GM20000 (cell line): ENCODE data around the gene HSD3B2.

Experiments used
- DNase-seq: peaks from one replicate; pipeline ENCODE4 v3.0.0; 2012; ENCODE audit warnings: low spot score
- TF ChIP-seq, protein P1 (sequence below): IDR thresholded peaks from 2 replicates; pipeline ENCODE4 v1.5.1; 2012; ENCODE audit warnings: mild to moderate bottlenecking, control low read depth; ENCODE audit errors: extremely low read depth, missing control alignments

The HSD3B2 gene

GRCh38 chr1:119440721-119441307 lies 25.9 kb downstream of the HSD3B2 start:
- TF ChIP-seq, protein P1, sequence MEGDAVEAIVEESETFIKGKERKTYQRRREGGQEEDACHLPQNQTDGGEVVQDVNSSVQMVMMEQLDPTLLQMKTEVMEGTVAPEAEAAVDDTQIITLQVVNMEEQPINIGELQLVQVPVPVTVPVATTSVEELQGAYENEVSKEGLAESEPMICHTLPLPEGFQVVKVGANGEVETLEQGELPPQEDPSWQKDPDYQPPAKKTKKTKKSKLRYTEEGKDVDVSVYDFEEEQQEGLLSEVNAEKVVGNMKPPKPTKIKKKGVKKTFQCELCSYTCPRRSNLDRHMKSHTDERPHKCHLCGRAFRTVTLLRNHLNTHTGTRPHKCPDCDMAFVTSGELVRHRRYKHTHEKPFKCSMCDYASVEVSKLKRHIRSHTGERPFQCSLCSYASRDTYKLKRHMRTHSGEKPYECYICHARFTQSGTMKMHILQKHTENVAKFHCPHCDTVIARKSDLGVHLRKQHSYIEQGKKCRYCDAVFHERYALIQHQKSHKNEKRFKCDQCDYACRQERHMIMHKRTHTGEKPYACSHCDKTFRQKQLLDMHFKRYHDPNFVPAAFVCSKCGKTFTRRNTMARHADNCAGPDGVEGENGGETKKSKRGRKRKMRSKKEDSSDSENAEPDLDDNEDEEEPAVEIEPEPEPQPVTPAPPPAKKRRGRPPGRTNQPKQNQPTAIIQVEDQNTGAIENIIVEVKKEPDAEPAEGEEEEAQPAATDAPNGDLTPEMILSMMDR, result no peak
- DNase-seq, result no peak

GRCh38 chr1:119442756-119443155 lies 27.8 kb downstream of the HSD3B2 start:
- DNase-seq, result no peak
- TF ChIP-seq, protein P1, result no peak

- TF ChIP-seq, protein P1, result no peak
Observed at GRCh38 chr1:119446321-119446720, 31.4 kb downstream of the HSD3B2 start.

DNA sequence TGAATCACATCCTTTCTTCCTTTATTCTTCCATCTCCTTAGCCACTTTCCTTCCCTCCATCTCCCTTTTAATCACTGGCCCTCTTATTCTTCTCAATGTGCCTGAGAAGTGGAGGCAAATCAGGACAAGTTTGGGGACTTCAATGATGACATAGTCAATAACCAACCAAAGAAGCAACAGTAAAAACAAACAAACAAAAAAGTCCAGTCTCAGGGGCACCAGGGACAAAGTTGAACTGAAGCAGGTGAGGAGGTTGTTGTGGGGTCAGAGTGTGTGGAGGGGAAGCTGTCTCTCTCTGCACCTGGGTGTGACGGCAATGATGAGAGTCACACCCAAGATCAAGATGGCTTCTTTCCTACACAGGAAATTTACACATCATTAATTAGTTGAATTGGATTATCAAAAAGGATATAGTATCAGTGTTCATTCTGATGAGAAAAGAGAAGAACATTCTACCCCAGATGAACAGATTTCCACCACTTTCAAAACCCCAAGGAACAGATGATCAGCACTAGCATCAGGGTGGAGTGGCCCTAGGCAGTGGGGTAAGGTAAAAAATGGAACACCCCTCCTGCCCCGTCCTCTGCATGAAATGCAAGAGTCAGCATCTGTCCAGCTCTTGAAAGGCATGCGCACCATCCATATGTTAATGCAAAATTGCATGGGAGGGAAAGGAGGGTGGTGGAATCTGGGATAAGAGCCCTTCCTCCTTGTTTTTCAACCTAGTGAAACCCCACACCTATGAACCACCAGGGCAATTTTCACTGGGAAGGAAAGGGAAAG lies 32.6 kb downstream of the HSD3B2 start:
- DNase-seq, result no peak
- TF ChIP-seq, protein P1, result no peak

More at GRCh38 chr1:119446321-119446720, 31.4 kb downstream of the HSD3B2 start:
- DNase-seq, result no peak

GRCh38 chr1:119448127-119448511 lies 33.2 kb downstream of the HSD3B2 start:
- TF ChIP-seq, protein P1, result no peak
- no peak for DNase-seq

DNA sequence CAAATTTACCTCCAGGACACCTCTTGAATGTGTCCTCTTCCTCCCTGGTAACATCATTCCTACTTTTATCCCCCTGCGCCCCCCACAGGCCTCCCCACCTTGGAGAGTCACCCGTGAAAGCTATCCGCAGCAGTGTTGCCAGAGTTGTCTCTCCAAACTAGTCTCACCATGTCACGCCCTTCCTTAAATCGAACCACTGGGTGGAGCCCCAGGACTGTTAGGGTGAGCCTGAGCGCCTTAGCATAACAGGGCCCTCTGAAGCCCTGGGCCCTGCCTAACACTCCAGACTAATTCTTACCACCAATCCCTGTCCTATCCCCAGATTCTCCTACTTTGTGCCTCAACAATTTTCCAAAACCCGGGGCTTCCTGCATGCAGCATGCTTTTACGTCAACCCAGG lies 35.0 kb downstream of the HSD3B2 start:
- TF ChIP-seq, protein P1, result no peak
- DNase-seq, result no peak

GRCh38 chr1:119451158-119451557 lies 36.2 kb downstream of the HSD3B2 start:
- no peak for DNase-seq
- TF ChIP-seq, protein P1, result no peak
